NOMO-1 (cell line): ENCODE results near the gene NLRP9.

Experiments
- DNase-seq, 2 experiments: peaks; one replicate each; lab custom pipeline; 2025; ENCODE audit not compliant: unreplicated experiment in 2 of 2; lab: John Stamatoyannopoulos, UW

The NLRP9 gene

GRCh38 chr19:55704494-55705245, 33.5 kb downstream of the NLRP9 start:
- DNase-seq, result no peak

GRCh38 chr19:55703790-55704215, 34.4 kb downstream of the NLRP9 start:
- DNase-seq, result no peak

- DNase-seq, result no peak
Observed at GRCh38 chr19:55702131-55702627, 36.0 kb downstream of the NLRP9 start.

- no peak for DNase-seq
Observed at GRCh38 chr19:55700813-55701212, 37.4 kb downstream of the NLRP9 start.

GRCh38 chr19:55699221-55699620, 39.0 kb downstream of the NLRP9 start:
- DNase-seq, result no peak

GRCh38 chr19:55698256-55698655, 39.9 kb downstream of the NLRP9 start:
- DNase-seq, result no peak

GRCh38 chr19:55697698-55698097, 40.5 kb downstream of the NLRP9 start:
- no peak for DNase-seq

- DNase-seq, result no peak
Observed at GRCh38 chr19:55697069-55697440, 41.1 kb downstream of the NLRP9 start.

GRCh38 chr19:55696301-55697068, 41.7 kb downstream of the NLRP9 start:
- DNase-seq, result no peak

- no peak for DNase-seq
Observed at GRCh38 chr19:55695511-55696290, 42.5 kb downstream of the NLRP9 start.

GRCh38 chr19:55694656-55695491, 43.3 kb downstream of the NLRP9 start:
- DNase-seq, result no peak

- DNase-seq, result no peak
Observed at GRCh38 chr19:55694241-55694655, 44.0 kb downstream of the NLRP9 start.

- no peak for DNase-seq
Observed at GRCh38 chr19:55693336-55693974, 44.7 kb downstream of the NLRP9 start.

GRCh38 chr19:55692681-55693081, 45.5 kb downstream of the NLRP9 start:
- no peak for DNase-seq

GRCh38 chr19:55691561-55692481, 46.4 kb downstream of the NLRP9 start:
- DNase-seq, result no peak

GRCh38 chr19:55690769-55691545, 47.2 kb downstream of the NLRP9 start:
- DNase-seq, result no peak

- DNase-seq, result no peak
Observed at GRCh38 chr19:55690109-55690768, 48.0 kb downstream of the NLRP9 start.
